A673 (cell line): Measurements from ENCODE around the gene MGAT5B.

Source experiments
- EZH2 ChIP-seq: fragments of 200-600 bp; sonication (generic); IDR thresholded peaks from 2 replicates; pipeline ENCODE4 v1.6.1; 2017; ENCODE audit warnings: borderline replicate concordance, low read depth, mild to moderate bottlenecking, mixed read lengths, antibody characterized with exemption, low read length; ENCODE audit not compliant: poor library complexity, severe bottlenecking
- TF ChIP-seq, protein P1 (sequence below): fragments of 300-800, 200-600 bp; sonication (generic); conservative IDR thresholded peaks from 2 replicates; pipeline ENCODE4 v1.5.1; 2017; ENCODE audit warnings: low read depth, mild to moderate bottlenecking, antibody characterized with exemption, low read length, moderate library complexity, mixed read lengths

DNA sequence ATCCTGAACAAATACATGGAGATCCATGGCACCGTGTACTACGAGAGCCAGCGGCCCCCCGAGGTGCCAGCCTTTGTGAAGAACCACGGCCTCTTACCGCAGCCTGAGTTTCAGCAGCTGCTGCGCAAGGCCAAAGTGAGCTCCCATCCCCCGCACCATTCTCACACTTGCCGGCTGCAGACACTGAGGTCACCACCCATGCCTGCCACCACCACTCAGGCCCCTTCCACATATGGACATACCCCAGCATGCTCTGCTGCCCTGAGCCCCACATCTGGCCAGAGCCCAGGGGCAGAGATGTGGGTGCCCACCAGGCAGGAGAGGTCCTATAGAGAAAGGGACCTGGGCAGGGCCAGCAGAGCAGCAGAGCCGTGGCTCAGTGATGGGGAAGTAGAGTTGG, 69.8 kb downstream of the MGAT5B start:
- TF ChIP-seq, protein P1, sequence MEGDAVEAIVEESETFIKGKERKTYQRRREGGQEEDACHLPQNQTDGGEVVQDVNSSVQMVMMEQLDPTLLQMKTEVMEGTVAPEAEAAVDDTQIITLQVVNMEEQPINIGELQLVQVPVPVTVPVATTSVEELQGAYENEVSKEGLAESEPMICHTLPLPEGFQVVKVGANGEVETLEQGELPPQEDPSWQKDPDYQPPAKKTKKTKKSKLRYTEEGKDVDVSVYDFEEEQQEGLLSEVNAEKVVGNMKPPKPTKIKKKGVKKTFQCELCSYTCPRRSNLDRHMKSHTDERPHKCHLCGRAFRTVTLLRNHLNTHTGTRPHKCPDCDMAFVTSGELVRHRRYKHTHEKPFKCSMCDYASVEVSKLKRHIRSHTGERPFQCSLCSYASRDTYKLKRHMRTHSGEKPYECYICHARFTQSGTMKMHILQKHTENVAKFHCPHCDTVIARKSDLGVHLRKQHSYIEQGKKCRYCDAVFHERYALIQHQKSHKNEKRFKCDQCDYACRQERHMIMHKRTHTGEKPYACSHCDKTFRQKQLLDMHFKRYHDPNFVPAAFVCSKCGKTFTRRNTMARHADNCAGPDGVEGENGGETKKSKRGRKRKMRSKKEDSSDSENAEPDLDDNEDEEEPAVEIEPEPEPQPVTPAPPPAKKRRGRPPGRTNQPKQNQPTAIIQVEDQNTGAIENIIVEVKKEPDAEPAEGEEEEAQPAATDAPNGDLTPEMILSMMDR = no peak
- TF ChIP-seq EZH2 = no peak
